ENCODE results near the gene MYL10. TPM values are rescaled to one million over a fixed set of nuclear protein-coding genes. Genes with fewer than 3 reads are reported as not detected.

MYL10 gene
- total and polyA plus RNA-seq, 7 donors, result 0.23 to 4.4 TPM; not detected in 5

GRCh38 chr7:101590663-101591435 is 38.2 kb downstream of the MYL10 start:
- H3K4me1 ChIP-seq, result no peaks in the 10 kb centered on the region
- ATAC-seq (no peak), DNase-seq (no peak)
- H3K36me3 ChIP-seq (ENCODE audit: insufficient read depth in 1 of 2, low read depth in 1 of 2), result no peaks in the 10 kb centered on the region
- WGBS, 3 donors, result 84% methylated on average over 18 of the region's 18 CpGs
- TF ChIP-seq CTCF (IDR thresholded peaks at IDR 0.05), result no peak
- H3K4me3 ChIP-seq, result no peak overlapping the region
- intact Hi-C loops (cut with DNase I), result no loop called here
- no peak overlapping the region for H3K27ac ChIP-seq
- H3K27me3 ChIP-seq (ENCODE audit: insufficient read depth in 3 of 3, low read length in 2 of 3), result no peaks in the 10 kb centered on the region
- no peaks in the 10 kb centered on the region for H3K9me3 ChIP-seq

GRCh38 chr7:101589976-101590662 is 39.0 kb downstream of the MYL10 start:
- TF ChIP-seq CTCF (IDR thresholded peaks at IDR 0.05), result no peak
- ATAC-seq (no peak), DNase-seq (no peak)
- Histone ChIP-seq H3K9me3 (no peaks in the 10 kb centered on the region), H3K27me3 (ENCODE audit: insufficient read depth in 3 of 3, low read length in 2 of 3) (no peaks in the 10 kb centered on the region), H3K27ac (no peak overlapping the region), H3K4me3 (no peak overlapping the region), H3K4me1 (no peaks in the 10 kb centered on the region), H3K36me3 (ENCODE audit: insufficient read depth in 1 of 2, low read depth in 1 of 2) (no peaks in the 10 kb centered on the region)
- intact Hi-C loops (cut with DNase I), result no loop called here
- WGBS, 3 donors, result 71 to 79% (median 74%) methylated on average over 15 of the region's 15 CpGs

GRCh38 chr7:101589052-101589451 is 40.0 kb downstream of the MYL10 start:
- Histone ChIP-seq H3K27ac (no peak overlapping the region), H3K27me3 (ENCODE audit: insufficient read depth in 3 of 3, low read length in 2 of 3) (no peaks in the 10 kb centered on the region), H3K4me1 (no peaks in the 10 kb centered on the region), H3K9me3 (no peaks in the 10 kb centered on the region), H3K36me3 (ENCODE audit: insufficient read depth in 1 of 2, low read depth in 1 of 2) (no peaks in the 10 kb centered on the region), H3K4me3 (no peak overlapping the region)
- TF ChIP-seq CTCF (IDR thresholded peaks at IDR 0.05), result no peak
- DNase-seq, result no peak
- intact Hi-C loops (cut with DNase I), result no loop called here
- 79 to 95% (median 85%) methylated on average over 5 of the region's 5 CpGs for WGBS, 3 donors
- no peak for ATAC-seq

GRCh38 chr7:101588131-101588935 is 40.8 kb downstream of the MYL10 start:
- 81 to 88% (median 84%) methylated on average over 9 of the region's 9 CpGs for WGBS, 3 donors
- TF ChIP-seq CTCF (IDR thresholded peaks at IDR 0.05), result no peak
- Histone ChIP-seq H3K27ac (no peak overlapping the region), H3K4me1 (no peaks in the 10 kb centered on the region), H3K9me3 (no peaks in the 10 kb centered on the region), H3K27me3 (ENCODE audit: insufficient read depth in 3 of 3, low read length in 2 of 3) (no peaks in the 10 kb centered on the region), H3K4me3 (no peak overlapping the region), H3K36me3 (ENCODE audit: insufficient read depth in 1 of 2, low read depth in 1 of 2) (no peaks in the 10 kb centered on the region)
- ATAC-seq, result no peak
- intact Hi-C loops (cut with DNase I), result no loop called here
- no peak for DNase-seq
